Jurkat, Clone E6-1 (cell line): ENCODE data around the gene ASH1L.
"Not testable (repeated sequence)": the region's sequence is repeated elsewhere in the genome, so short reads cannot be mapped to it uniquely, and the experiment has no call there.

Source experiments
- DNase-seq: peaks from one replicate; pipeline ENCODE4 v3.0.0-alpha.2; 2011; ENCODE audit warnings: low read depth, low spot score
- H3K4me3 ChIP-seq: 2 replicates; pipeline ENCODE4 v1.5.1; 2011; ENCODE audit warnings: mild to moderate bottlenecking, low read length, control low read depth, moderate library complexity

The ASH1L gene

DNA sequence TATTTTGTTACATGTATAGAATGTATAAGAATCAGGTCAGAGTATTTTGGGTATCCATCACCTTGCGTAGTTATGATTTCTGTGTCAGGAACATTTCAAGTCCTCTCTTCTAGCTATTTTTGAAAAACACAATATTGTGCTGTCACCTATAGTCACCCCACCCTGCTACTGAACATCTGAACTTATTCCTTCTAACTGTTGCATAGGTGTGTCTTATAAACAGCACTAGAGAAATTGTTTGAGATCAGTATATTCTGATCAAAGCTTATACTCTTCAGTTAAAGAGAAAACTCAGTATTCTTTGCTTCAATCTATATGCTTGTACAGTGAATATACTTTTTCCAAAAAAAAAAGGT lies 96.0 kb downstream of the ASH1L start:
- no peak for DNase-seq
- no peak overlapping the region for H3K4me3 ChIP-seq

DNA sequence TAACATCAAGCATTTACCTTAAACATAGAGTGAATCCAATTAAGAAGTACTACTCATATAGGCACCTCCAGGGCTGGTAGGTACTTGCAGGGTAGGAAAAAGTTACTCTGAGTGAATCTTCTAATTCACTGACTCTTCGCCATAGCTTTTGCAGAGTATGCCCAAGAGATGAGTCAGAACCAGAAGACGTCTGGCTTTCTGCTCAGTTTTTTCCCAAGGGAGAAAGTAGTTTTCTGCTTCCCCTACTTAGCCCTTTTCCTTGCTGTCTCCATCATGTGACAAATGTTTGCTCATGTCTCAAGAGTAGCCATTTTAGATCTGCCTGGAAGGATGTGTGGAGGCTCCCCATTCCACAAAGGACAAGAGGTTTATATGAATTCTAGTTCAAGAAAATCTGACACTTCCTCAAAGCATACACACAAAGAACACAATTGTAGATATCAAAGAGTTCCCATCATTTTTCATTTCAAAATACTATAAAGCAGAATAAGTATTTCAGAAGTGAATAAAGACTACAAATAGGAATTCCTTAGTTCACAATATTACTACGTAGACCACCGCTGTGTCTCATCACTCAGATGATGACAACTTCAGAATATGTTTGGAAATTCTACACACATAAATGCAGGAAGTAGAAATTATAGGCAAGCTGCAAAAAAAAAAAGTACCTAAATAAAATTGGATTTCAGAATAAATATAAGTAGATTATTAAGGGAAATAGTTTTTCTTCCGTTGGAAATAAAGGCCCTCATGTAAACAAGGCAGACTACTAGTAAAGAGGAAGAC lies 98.5 kb downstream of the ASH1L start:
- DNase-seq = no peak
- no peak overlapping the region for H3K4me3 ChIP-seq

DNA sequence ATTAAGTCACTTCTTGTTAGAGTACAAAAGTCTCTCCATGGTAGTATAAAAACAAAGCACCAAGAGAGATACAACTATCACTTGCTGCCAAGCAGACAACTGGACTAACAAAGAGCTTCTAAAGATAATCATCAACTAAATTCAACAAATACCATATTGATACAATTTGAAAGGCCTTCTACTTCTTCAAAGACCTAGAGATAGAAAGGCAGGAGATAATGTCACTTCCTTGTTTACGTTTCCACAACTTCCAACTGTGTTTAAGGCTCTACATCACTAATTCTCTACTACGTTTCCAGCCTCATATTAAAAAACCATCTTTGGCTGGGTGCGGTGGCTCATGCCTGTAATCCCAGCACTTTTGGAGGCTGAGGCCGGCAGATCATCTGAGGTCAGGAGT lies 104.5 kb downstream of the ASH1L start:
- H3K4me3 ChIP-seq = no peak overlapping the region
- no peak for DNase-seq

DNA sequence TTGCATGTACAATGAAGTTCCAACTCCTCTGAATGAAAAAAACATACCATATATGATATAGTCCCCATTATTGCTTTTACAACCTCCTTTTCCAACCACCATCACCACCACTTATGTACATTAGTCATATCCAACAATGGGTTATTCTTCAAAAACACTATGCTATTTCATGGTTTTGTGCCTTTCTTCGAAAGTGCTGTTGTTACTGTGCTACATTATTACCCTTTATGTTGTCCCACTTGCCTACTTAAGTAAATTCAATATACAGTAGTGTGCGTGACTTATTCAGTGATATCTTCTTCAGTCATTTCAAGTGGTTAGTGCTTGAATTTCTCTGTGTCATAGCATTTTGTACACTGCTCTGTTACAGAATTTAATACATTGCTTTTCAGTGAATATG lies 105.3 kb downstream of the ASH1L start:
- no peak for DNase-seq
- H3K4me3 ChIP-seq = no peak overlapping the region

DNA sequence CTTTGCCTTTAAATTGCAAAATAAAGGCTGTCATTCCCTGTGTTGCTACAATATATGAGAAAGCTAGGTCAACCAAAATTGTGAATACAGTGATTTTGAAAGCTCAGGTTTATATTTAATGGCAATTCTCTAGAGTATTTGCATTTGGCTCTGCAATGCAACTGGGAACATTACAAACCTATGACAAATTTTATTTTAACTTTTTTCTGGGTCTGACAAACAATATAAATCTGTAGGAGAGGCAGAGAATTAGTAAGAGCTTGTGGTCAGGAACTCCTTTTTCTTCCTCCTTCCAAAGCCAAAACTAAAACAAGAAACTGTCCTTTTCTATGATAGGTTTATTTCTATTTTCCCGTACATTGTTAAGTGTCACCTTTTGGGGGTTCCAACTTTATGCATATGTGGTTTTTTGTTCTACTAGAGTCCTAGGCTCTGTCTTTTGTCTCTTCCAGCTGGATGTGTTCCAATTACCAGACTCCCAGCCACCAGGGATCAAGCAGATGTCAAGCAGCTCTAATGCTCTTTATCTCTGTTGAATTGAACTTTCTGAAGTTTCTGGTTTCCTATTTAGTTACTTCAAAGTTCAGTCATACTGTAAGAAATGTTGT lies 106.9 kb downstream of the ASH1L start:
- no peak for DNase-seq
- no peak overlapping the region for H3K4me3 ChIP-seq

DNA sequence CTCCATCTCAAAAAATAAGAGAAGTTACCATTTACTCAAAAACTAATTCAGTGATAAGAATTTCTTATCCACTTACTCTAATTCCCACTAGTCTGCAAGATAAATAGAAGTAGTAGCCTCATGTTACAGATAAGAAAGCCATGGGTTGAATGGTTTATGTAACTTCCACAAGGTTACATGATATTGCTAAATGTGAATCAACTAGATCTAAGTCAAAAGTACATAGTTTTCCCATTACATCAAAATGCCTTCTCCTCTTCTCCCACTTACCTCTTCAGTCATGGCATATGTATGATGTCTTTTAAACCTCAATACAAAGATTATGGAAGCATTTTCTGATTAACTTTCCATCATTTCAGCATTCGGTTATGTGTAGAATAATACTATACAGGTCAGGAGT lies 108.5 kb downstream of the ASH1L start:
- H3K4me3 ChIP-seq = no peak overlapping the region
- DNase-seq = no peak

DNA sequence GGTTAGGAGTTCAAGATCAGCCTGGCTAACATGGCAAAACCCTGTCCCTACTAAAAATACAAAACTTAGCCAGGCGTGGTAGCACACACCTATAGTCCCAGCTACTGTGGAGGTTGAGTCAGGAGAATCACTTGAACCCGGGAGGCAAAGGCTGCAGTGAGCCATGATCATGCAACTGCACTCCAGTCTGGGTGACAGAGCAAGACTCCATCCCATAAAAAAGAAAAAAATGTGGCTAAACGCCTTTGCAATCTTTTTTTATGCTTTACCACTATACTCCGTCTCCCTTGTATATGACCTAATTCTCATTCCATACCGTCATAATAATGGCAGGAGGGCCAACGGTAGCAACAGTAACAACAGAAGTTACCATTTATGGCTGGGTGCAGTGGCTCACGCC lies 109.5 kb downstream of the ASH1L start:
- no peak for DNase-seq
- no peak overlapping the region for H3K4me3 ChIP-seq

DNA sequence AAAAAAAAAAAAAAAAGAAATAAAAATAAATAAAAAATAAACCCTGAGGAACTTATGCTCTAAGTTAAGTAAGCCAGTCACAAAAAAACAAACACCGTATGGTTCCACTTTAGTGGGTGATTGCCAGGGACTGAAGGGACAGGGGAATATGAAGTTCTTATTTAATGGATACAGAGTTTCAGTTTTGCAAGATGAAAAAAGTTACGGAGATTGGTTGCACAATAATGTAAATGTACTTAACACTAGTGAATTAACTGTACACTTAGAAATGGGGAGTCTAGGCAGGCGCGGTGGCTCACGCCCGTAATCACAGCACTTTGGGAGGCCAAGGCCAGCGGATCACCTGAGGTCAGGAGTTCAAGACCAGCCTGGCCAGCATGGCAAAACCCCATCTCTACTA lies 111.4 kb downstream of the ASH1L start:
- DNase-seq = no peak

DNA sequence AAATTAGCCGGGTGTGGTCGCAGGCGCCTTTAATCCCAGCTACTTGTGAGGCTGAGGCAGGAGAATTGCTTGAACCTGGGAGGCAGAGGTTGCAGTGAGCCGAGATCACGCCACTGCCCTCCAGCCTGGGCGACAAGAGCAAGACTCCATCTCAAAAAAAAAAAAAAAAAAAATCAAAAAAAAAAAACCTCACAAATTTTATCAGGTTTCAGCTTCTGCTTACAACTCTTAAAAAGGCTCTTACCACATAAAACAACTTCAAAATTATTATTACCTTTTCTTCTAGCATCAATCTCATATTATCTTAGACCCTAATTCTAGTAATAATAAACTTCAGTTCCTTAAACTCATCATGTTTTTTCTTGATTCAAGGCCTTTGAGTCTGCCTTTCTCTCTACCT lies 120.2 kb downstream of the ASH1L start:
- not testable (repeated sequence) for H3K4me3 ChIP-seq, DNase-seq

More for the DNA sequence above, 111.4 kb downstream of the ASH1L start:
- H3K4me3 ChIP-seq = no peak overlapping the region

DNA sequence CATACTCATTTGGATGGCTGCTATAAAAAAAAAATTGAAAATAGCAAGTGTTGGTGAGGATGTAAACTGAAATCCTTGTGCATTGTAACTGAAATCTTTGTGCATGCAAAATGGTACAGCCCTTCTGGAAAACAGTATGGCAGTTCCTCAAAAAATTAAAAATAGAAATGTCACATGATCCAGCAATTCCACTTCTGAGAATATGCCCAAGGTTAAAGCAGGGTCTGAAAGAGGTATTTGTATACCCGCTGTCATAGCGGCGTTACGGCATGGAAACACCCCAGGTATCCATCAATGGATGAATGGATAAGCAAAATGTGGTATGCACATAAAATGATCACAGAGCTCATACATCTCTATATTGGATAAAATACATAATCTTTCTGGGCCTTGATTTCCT lies 125.2 kb downstream of the ASH1L start:
- no peak for DNase-seq
- no peak overlapping the region for H3K4me3 ChIP-seq

DNA sequence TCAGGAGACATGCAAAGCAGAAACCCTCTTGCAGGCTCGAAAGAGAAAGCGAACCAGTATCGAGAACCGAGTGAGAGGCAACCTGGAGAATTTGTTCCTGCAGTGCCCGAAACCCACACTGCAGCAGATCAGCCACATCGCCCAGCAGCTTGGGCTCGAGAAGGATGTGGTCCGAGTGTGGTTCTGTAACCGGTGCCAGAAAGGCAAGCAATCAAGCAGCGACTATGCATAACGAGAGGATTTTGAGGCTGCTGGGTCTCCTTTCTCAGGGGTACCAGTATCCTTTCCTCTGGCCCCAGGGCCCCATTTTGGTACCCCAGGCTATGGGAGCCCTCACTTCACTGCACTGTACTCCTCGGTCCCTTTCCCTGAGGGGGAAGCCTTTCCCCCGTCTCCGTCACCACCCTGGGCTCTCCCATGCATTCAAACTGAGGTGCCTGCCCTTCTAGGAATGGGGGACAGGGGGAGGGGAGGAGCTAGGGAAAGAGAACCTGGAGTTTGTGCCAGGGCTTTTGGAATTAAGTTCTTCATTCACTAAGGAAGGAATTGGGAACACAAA lies 128.7 kb downstream of the ASH1L start:
- not testable (repeated sequence) for H3K4me3 ChIP-seq, DNase-seq

DNA sequence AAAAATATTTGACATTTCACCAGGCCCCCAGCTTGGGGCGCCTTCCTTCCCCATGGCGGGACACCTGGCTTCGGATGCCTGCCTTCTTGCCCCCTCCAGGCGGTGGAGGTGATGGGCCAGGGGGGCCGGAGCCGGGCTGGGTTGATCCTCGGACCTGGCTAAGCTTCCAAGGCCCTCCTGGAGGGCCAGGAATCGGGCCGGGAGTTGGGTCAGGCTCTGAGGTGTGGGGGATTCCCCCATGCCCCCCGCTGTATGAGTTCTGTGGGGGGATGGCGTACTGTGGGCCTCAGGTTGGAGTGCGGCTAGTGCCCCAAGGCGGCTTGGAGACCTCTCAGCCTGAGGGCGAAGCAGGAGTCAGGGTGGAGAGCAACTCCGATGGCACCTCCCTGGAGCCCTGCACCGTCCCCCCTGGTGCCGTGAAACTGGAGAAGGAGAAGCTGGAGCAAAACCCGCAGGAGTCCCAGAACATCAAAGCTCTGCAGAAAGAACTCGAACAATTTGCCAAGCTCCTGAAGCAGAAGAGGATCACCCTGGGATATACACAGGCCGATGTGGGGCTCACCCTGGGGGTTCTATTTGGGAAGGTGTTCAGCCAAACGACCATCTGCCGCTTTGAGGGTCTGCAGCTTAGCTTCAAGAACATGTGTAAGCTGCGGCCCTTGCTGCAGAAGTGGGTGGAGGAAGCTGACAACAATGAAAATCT lies 129.3 kb downstream of the ASH1L start:
- H3K4me3 ChIP-seq, DNase-seq: not testable (repeated sequence)

DNA sequence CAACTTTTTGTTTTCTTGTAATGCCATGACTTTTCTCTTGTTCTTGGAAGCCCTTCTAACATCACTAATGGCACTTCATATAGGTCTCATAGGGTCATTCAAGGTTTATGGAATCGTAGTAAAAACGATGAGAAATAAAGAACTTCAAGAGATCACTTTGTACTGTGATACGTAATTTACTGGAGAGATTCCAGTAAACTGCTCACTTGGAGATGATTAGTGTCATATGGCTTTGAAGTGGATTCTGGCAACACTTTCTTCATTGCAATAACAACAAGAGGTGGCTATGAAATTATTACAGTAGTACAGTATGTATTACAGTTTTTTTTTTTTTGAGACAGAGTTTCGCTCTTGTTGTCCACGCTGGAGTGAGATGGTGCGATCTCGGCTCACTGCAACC lies 138.5 kb downstream of the ASH1L start:
- no peak overlapping the region for H3K4me3 ChIP-seq
- DNase-seq = no peak

DNA sequence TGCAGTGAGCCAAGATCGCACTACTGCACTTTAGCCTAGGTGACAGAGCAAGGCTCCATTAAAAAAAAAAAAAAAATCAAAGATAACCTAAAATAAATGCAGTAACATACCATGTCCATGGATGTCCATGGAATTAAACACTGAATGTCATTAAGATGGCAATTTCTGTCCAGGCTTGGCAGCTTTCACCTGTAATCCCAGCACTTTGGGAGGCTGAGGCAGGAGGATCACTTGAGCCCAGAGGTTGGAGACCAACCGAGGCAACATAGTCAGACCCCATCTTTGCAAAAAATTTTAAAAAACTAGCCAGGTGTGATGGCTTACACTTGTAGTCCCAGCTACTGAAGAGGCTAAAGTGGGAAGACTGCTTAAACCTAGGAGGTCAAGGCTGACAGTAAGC lies 141.8 kb downstream of the ASH1L start:
- no peak for DNase-seq
- H3K4me3 ChIP-seq = no peak overlapping the region

DNA sequence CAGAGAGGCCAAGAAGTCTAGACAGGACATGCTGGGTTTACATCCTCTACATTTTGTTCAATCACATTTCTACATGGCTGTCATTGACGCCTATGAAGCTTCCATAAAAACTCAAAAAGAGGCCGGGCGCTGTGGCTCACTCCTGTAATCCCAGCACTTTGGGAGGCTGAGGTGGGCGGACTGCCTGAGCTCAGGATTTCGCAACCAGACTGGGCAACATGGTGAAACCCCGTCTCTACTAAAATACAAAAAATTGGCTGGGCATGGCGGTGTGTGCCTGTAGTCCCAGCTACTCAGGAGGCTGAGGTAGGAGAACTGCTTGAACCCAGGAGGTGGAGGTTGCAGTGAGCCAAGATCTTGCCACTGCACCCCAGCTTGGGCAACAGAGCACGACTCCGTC lies 150.8 kb downstream of the ASH1L start:
- not testable (repeated sequence) for H3K4me3 ChIP-seq

DNA sequence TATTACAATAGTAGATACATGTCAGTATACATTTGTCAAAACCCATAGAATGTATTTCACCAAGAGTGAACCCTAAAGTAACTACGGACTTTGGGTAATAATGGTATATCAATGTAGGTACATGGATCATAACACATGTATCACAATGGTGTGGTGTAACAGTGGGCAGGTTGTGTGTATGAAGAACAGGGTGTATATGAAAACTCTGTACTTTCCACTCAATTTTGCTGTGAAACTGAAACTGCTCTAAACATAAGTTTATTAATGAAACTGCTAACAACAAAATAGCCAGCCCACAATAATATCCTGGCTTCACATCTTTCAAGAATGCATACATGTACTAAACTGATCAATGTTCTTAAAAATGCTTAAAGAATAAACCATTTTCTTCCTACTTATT lies 151.7 kb downstream of the ASH1L start:
- no peak overlapping the region for H3K4me3 ChIP-seq
- DNase-seq = no peak

More for the DNA sequence above, 150.8 kb downstream of the ASH1L start:
- not testable (repeated sequence) for DNase-seq

DNA sequence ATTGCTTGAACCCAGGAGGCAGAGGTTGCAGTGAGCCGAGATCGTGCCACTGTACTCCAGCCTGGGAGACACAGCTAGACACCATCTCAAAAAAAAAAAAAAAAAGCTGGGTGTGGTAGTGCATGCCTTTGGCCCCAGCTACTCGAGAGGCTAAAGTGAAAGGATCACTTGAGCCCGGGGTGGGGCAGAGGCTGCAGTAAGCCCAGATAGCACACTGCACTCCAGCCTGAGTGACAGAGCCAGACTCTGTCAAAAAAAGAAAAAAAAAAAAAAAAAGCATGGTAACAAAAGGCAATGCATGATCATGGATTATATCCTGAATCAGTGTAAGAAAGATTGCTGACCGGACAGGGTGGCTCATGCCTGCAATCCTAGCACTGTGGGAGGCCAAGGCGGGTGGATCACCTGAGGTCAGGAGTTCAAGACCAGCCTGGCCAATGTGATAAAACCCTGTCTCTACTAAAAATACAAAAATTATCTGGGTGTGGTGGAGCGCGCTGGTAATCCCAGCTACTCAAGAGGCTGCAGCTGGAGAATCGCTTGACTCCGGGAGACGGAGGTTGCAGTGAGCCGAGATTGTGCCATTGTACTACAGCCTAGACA lies 165.6 kb downstream of the ASH1L start:
- H3K4me3 ChIP-seq = no peak overlapping the region
- no peak for DNase-seq

DNA sequence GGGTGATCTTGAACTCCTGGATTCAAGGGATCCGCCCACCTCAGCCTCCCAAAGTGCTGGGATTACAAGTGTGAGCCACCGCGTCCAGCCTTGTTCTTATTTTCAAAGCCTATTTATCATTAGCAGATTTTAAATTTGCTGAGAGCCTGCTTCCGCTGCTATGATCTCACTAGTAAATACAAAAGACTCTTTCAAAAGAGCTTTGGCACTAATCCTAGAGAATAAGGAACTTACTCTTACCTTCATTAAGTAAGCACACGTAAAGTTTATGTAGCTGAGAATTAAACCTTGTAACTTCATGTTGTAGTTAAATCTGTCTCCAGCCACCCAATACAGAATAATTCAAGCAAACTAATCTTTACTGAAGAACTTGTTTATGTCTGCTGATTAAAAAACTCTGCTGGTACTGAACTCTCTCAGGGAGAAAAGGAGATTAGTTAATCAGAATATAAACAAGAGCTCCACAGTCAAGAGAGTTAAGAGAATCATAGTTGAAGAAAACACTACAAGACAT lies 169.6 kb downstream of the ASH1L start:
- no peak for DNase-seq
- H3K4me3 ChIP-seq = no peak overlapping the region

DNA sequence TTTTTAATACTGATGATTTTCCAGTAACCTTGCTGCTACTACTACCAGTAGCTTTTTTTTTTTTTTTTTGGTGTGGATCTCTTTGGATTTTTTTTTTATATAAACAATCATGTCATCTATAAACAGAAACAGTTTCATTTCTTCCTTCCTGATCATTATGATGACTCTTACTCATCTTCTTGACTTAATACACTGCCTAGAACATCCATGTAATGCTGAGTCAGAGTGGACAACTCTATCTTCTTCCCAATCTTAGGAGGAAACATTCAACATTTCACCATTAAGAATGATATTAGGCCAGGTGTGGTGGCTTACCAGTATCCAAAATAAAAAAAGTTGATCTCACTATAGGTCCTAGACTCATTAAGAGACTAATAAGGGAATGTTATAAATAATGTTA lies 172.8 kb downstream of the ASH1L start:
- H3K4me3 ChIP-seq = no peak overlapping the region
- DNase-seq = no peak

DNA sequence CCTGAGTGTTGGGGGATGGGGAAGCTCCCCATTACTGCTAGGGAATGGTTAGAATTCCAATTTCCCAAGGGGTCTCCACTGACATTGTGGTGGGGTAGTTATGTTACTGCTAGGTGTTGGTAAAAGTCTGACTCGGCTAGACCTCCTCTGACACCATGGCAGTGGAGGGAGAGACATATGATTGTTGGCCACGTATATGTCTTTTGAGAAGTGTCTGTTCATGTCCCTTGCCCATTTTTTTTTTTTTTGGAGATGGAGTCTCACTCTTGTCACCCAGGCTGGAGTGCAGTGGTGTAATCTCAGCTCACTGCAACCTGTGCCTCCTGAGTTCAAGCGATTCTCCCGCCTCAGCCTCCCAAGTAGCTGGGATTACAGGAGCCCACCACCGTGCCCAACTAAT lies 176.8 kb downstream of the ASH1L start:
- DNase-seq = not testable (repeated sequence)

More for the DNA sequence above, 176.8 kb downstream of the ASH1L start:
- not testable (repeated sequence) for H3K4me3 ChIP-seq
